Sigmoid colon (tissue), 7 donors: Measurements from ENCODE around the gene ATXN2L. TPM values are rescaled to one million over a fixed set of nuclear protein-coding genes. Genes with fewer than 3 reads are reported as not detected.

Source experiments
- DNase-seq: peaks from one replicate; pipeline ENCODE4 v3.0.0-alpha.2; 2019
- H3K27ac ChIP-seq, 4 donors: fragments of 200-600 bp; sonication (generic); one replicate each; pipeline ENCODE4 v1.5.1; 2016 to 2019; ENCODE audit warnings: mild to moderate bottlenecking in 1 of 4
- H3K27me3 ChIP-seq, 3 donors: fragments of 200-600 bp; sonication (generic); one replicate each; pipeline ENCODE4 v1.5.1; 2019; ENCODE audit warnings: mild to moderate bottlenecking in 1 of 3
- H3K36me3 ChIP-seq, 4 donors: fragments of 200-600 bp; sonication (generic); one replicate each; pipeline ENCODE4 v1.5.1; 2016 to 2019
- H3K4me1 ChIP-seq, 4 donors: fragments of 200-600 bp; sonication (generic); one replicate each; pipeline ENCODE4 v1.5.1; 2017 to 2019
- H3K4me3 ChIP-seq, 4 donors: fragments of 200-600 bp; sonication (generic); one replicate each; pipeline ENCODE4 v1.5.1; 2017 to 2019; ENCODE audit warnings: mild to moderate bottlenecking in 2 of 4, moderate library complexity in 1 of 4
- H3K9me3 ChIP-seq, 4 donors: fragments of 200-600 bp in 3 of 4; sonication (generic) in 3 of 4; one replicate each; pipeline versions ENCODE4 v1.5.1 to v1.6.1; 2013 to 2019
- CTCF ChIP-seq, 4 experiments: fragments of 450-650 bp in 3 of 4; fragments of 200-600 bp in 1 of 4; IDR thresholded peaks; one replicate each; pipeline ENCODE4 v1.5.1; 2016 to 2019; ENCODE audit warnings: antibody characterized with exemption in 4 of 4, mild to moderate bottlenecking in 3 of 4, moderate library complexity in 2 of 4
- EP300 ChIP-seq, 4 donors: sonication (generic); formaldehyde crosslinking; IDR thresholded peaks; one replicate each; pipeline ENCODE4 v1.6.1; 2017; ENCODE audit warnings: antibody characterized with exemption in 4 of 4
- POLR2A ChIP-seq, 2 donors: fragments of 450-650 bp; IDR thresholded peaks; one replicate each; pipeline ENCODE4 v1.6.1; 2016; ENCODE audit warnings: antibody characterized with exemption in 2 of 2, mild to moderate bottlenecking in 2 of 2, moderate library complexity in 2 of 2
- POLR2AphosphoS5 ChIP-seq, 4 donors: sonication (generic); formaldehyde crosslinking; IDR thresholded peaks; one replicate each; pipeline ENCODE4 v1.6.1; 2017; ENCODE audit warnings: antibody characterized with exemption in 4 of 4
- WGBS, 2 donors: extraction: QIAGEN DNeasy Blood & Tissue Kit; methylation state at CpG; one replicate each; pipeline ENCODE4 v1.1.7; 2013; 5-methylcytosine and 5-hydroxymethylcytosine counted together
- intact Hi-C: fragments of 100-400 bp; cut with DNase I; formaldehyde crosslinking; loops from one replicate; pipeline ENCODE4 v1.15.1; 2023
- polyA plus RNA-seq, 3 donors: library from polyadenylated mRNA; stranded (reverse); fragments of 200-250 nt; gene quantifications; one replicate each; pipeline ENCODE4 v1.2.3, GENCODE V29; 2013
- total RNA-seq, 4 donors: library from RNA; depleted of rRNA; stranded (reverse); fragments of >200 nt; gene quantifications; one replicate each; pipeline ENCODE4 v1.1.0, GENCODE V29; 2016
- donor health status: healthy with polysubstance abuse.
- donor health status: Bipolar disorder and iron deficiency.
- donor health status: healthy.

Gene ATXN2L
- total and polyA plus RNA-seq, 7 donors: 25.9 to 89.9 (median 51.7) TPM

- intact Hi-C loops: no loop called here
- 95 to 96% methylated on average over 11 of the region's 11 CpGs for WGBS, 2 donors
- Histone ChIP-seq H3K4me3 (no peak overlapping the region), H3K36me3 (peaks cover 36 to 79% (median 58%) of the 10 kb centered on the region in 4 donors), H3K27ac (no peak overlapping the region), H3K9me3 (no peaks in the 10 kb centered on the region), H3K27me3 (no peaks in the 10 kb centered on the region), H3K4me1 (peaks cover 0 to 23% (median 21%) of the 10 kb centered on the region in 4 donors)
- TF ChIP-seq EP300 (IDR thresholded peaks at IDR 0.05) (no peak), POLR2A (IDR thresholded peaks at IDR 0.05) (no peak), CTCF (IDR thresholded peaks at IDR 0.05) (no peak), POLR2AphosphoS5 (IDR thresholded peaks at IDR 0.05) (no peak)
- DNase-seq: no peak
Measured at GRCh38 chr16:28869201-28869600, 46.4 kb downstream of the ATXN2L start.

GRCh38 chr16:28872952-28873351 is 50.2 kb downstream of the ATXN2L start:
- Histone ChIP-seq H3K36me3 (peaks cover 36 to 67% (median 50%) of the 10 kb centered on the region in 4 donors), H3K27ac (no peak overlapping the region), H3K9me3 (no peaks in the 10 kb centered on the region), H3K4me3 (no peak overlapping the region), H3K27me3 (no peaks in the 10 kb centered on the region), H3K4me1 (no peaks in the 10 kb centered on the region)
- intact Hi-C loops: no loop called here
- no peak for TF ChIP-seq CTCF (IDR thresholded peaks at IDR 0.05)
- no peak for TF ChIP-seq POLR2AphosphoS5 (IDR thresholded peaks at IDR 0.05)
- no peak for TF ChIP-seq POLR2A (IDR thresholded peaks at IDR 0.05)
- no peak for TF ChIP-seq EP300 (IDR thresholded peaks at IDR 0.05)
- WGBS, 2 donors: 89 to 91% methylated on average over 15 of the region's 15 CpGs
- no peak for DNase-seq

GRCh38 chr16:28873543-28874201 is 50.9 kb downstream of the ATXN2L start:
- Histone ChIP-seq H3K4me1 (no peaks in the 10 kb centered on the region), H3K27ac (no peak overlapping the region), H3K36me3 (peaks cover 33 to 60% (median 43%) of the 10 kb centered on the region in 4 donors), H3K9me3 (no peaks in the 10 kb centered on the region), H3K27me3 (no peaks in the 10 kb centered on the region), H3K4me3 (no peak overlapping the region)
- WGBS, 2 donors: 77 to 87% methylated on average over 18 of the region's 18 CpGs
- TF ChIP-seq POLR2A (IDR thresholded peaks at IDR 0.05) (no peak), EP300 (IDR thresholded peaks at IDR 0.05) (no peak), CTCF (IDR thresholded peaks at IDR 0.05) (peak in 3 of 4 experiments; percentile 37 to 64 (median 39))
- intact Hi-C loops: no loop called here
- DNase-seq: no peak

GRCh38 chr16:28874406-28874805 is 51.6 kb downstream of the ATXN2L start:
- H3K27ac ChIP-seq: no peak overlapping the region
- no peaks in the 10 kb centered on the region for H3K9me3 ChIP-seq
- TF ChIP-seq CTCF (IDR thresholded peaks at IDR 0.05): no peak
- TF ChIP-seq POLR2A (IDR thresholded peaks at IDR 0.05): no peak
- no peak for TF ChIP-seq EP300 (IDR thresholded peaks at IDR 0.05)
- no peak for TF ChIP-seq POLR2AphosphoS5 (IDR thresholded peaks at IDR 0.05)
- H3K4me3 ChIP-seq: no peak overlapping the region
- H3K27me3 ChIP-seq: no peaks in the 10 kb centered on the region
- DNase-seq: no peak
- WGBS, 2 donors: 93 to 96% methylated on average over 6 of the region's 6 CpGs
- intact Hi-C loops: no loop called here
- H3K4me1 ChIP-seq: peaks cover 0 to 6% (median 5%) of the 10 kb centered on the region in 4 donors
- peaks cover 25 to 53% (median 36%) of the 10 kb centered on the region in 4 donors for H3K36me3 ChIP-seq
